Right cardiac atrium (tissue), 5 donors: ENCODE data around the gene OR6C76. TPM values are rescaled to one million over a fixed set of nuclear protein-coding genes. Genes with fewer than 3 reads are reported as not detected.

Source experiments
- ATAC-seq, 2 donors: fragments of 200-7000 bp; cut with Tn5 transposase; one replicate each; pipeline versions ENCODE4 v1.8.0 to v1.9.1; 2020; ENCODE audit warnings: moderate library complexity in 2 of 2, mild to moderate bottlenecking in 1 of 2
- DNase-seq, 3 donors: peaks; one replicate each; pipeline ENCODE4 v3.0.0-alpha.2; 2020
- H3K27ac ChIP-seq: one replicate; pipeline ENCODE4 v1.5.1; 2013; ENCODE audit warnings: mild to moderate bottlenecking, low read length, control low read depth, moderate library complexity
- H3K27me3 ChIP-seq: one replicate; pipeline ENCODE4 v1.6.1; 2013; ENCODE audit not compliant: control insufficient read depth, insufficient read depth
- H3K4me1 ChIP-seq: one replicate; pipeline ENCODE4 v1.6.1; 2013; ENCODE audit warnings: low read length; ENCODE audit not compliant: control insufficient read depth, insufficient read depth
- H3K4me3 ChIP-seq: one replicate; pipeline ENCODE4 v1.5.1; 2013; ENCODE audit warnings: low read length, control low read depth
- H3K9me3 ChIP-seq: one replicate; pipeline ENCODE4 v1.6.1; 2013; ENCODE audit warnings: low read length; ENCODE audit not compliant: control insufficient read depth
- WGBS: extraction: QIAGEN DNeasy Blood & Tissue Kit; methylation state at CpG from one replicate; pipeline ENCODE4 v1.1.7; 2013; 5-methylcytosine and 5-hydroxymethylcytosine counted together
- intact Hi-C, 4 donors: fragments of 100-400 bp; cut with DNase I; formaldehyde crosslinking; loops; one replicate each; pipeline versions ENCODE4 v1.11.0 to v1.14.0; 2022 to 2023
- polyA plus RNA-seq: library from polyadenylated mRNA; stranded (reverse); fragments of 200-250 nt; gene quantifications from one replicate; pipeline ENCODE4 v1.2.3, GENCODE V29; 2013
- total RNA-seq, 4 donors: library from RNA; stranded (reverse); fragmentation: NEBNext Ultra II Directional; extraction: Animal tissue kit (Norgen Biotek cat#: 25700); gene quantifications; one replicate each; pipeline ENCODE4 v1.2.1, GENCODE V29; 2021
- donor health status: healthy with polysubstance abuse.
- donor health status: DM: no; HTN: yes; CAD: no.
- donor health status: DM: no; HTN: no; CAD: no.
- donor health status: DM: no; HTN: yes; CAD: no; lungs with severe emphysema.
- donor health status: DM: yes; HTN: yes; CAD: no.

The OR6C76 gene
- total and polyA plus RNA-seq, 5 donors: not detected

DNA sequence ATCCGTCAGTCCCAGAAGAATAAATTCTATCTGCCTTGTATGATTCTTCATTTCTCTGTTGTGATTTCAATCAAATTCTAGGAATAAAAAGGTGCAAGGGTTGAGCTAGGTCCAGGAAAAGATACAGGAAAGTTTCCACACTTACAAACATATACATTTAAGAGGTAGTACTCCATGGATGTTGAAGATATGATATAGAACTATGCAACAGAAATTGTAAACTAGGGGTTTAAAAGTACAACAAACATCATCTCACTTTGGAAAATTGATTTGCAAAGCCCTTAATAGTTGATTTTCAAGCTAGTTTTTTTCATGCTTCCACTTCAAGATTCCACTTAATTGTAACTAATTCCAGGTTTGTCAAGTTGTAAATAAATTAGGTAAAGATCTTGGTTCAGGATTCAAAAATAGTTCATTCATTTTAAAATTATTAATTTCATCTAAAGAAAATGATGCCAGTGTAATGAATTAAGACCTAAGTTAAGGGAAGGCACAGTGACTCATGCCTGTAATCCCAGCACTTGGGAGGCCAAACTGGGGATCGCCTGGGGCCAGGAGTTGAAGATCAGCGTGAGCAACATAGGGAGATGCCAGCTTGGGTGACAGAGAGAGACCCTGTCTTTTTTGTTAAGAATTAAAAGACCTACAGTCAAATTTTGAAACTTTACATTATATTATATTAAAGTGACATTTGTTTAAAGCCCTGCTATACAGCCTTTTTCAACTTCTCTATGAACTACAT, 44.2 kb downstream of the OR6C76 start, which contains the start of gene OR6C70:
OR6C70 (minus strand) TSS at position 51 of the 742 bp plus-strand sequence; CDS start at position 51, 0 bp downstream.
- no peaks in the 10 kb centered on the region for H3K9me3 ChIP-seq
- DNase-seq (no peak), ATAC-seq (no peak)
- no peaks in the 10 kb centered on the region for H3K4me1 ChIP-seq
- intact Hi-C loops: no loop called here
- 75% methylated on average over 3 of the region's 3 CpGs for WGBS
- H3K27ac ChIP-seq: no peak within 1 kb of the TSS
- H3K27me3 ChIP-seq: no peaks in the 10 kb centered on the region
- no peak within 1 kb of the TSS for H3K4me3 ChIP-seq

DNA sequence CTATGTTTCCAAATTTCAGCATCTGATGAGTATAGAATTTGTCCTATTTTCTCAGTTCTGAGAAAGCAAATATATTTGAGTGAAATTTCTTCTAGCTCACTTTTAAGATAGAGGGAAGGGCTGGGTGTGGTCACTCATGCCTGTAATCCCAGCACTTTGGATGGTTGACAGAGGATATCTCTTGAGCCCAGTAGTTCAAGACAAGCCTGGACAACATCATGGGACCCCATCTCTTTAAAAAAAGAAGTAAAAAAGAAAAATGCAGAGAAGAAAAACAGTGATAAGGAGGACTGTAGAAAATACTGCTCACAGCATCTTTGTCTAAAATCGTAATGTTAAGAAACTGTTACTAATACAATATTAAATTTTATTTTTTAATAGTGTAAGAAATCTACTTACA, 46.2 kb downstream of the OR6C76 start:
- Histone ChIP-seq H3K9me3 (no peaks in the 10 kb centered on the region), H3K27me3 (no peaks in the 10 kb centered on the region), H3K4me1 (no peaks in the 10 kb centered on the region), H3K4me3 (no peak overlapping the region), H3K27ac (no peak overlapping the region)
- ATAC-seq (no peak), DNase-seq (no peak)
- intact Hi-C loops: no loop called here
- 79% methylated on average over 1 of the region's 1 CpG for WGBS

Other genes with a start within 250 kb of the OR6C76 start
- gene OR10A7, start 205.2 kb upstream of the OR6C76 start, total RNA-seq: not detected
- not detected for gene OR10A7, start 205.2 kb upstream of the OR6C76 start, polyA plus RNA-seq
- not detected for gene OR6C74, start 181.6 kb upstream of the OR6C76 start, total RNA-seq
- not detected for gene OR6C74, start 181.6 kb upstream of the OR6C76 start, polyA plus RNA-seq
- gene OR6C6, start 129.7 kb upstream of the OR6C76 start, total RNA-seq: not detected
- gene OR6C6, start 129.7 kb upstream of the OR6C76 start, polyA plus RNA-seq: not detected
- gene OR6C1, start 111.9 kb upstream of the OR6C76 start, total RNA-seq: not detected
- gene OR6C1, start 111.9 kb upstream of the OR6C76 start, polyA plus RNA-seq: not detected
- not detected for gene OR6C3, start 95.5 kb upstream of the OR6C76 start, total RNA-seq
- gene OR6C3, start 95.5 kb upstream of the OR6C76 start, polyA plus RNA-seq: not detected
- not detected for gene OR6C75, start 63.3 kb upstream of the OR6C76 start, total RNA-seq
- not detected for gene OR6C75, start 63.3 kb upstream of the OR6C76 start, polyA plus RNA-seq
- gene OR6C65, start 25.7 kb upstream of the OR6C76 start, total RNA-seq: not detected
- not detected for gene OR6C65, start 25.7 kb upstream of the OR6C76 start, polyA plus RNA-seq
- gene OR6C2, start 17.8 kb downstream of the OR6C76 start, total RNA-seq: not detected
- not detected for gene OR6C2, start 17.8 kb downstream of the OR6C76 start, polyA plus RNA-seq
- gene OR6C70, start 43.9 kb downstream of the OR6C76 start, total RNA-seq: not detected
- gene OR6C70, start 43.9 kb downstream of the OR6C76 start, polyA plus RNA-seq: not detected
- not detected for gene OR6C68, start 66.1 kb downstream of the OR6C76 start, total RNA-seq
- gene OR6C68, start 66.1 kb downstream of the OR6C76 start, polyA plus RNA-seq: not detected
- gene OR6C4, start 123.3 kb downstream of the OR6C76 start, total RNA-seq: not detected
- not detected for gene OR6C4, start 123.3 kb downstream of the OR6C76 start, polyA plus RNA-seq
- gene OR2AP1, start 146.2 kb downstream of the OR6C76 start, total RNA-seq: not detected
- gene OR2AP1, start 146.2 kb downstream of the OR6C76 start, polyA plus RNA-seq: not detected
- gene OR10P1, start 210.6 kb downstream of the OR6C76 start, total RNA-seq: 1 to 10 TPM; 1.3 to 2.9 (median 1.4) TPM
- gene OR10P1, start 210.6 kb downstream of the OR6C76 start, polyA plus RNA-seq: 1.6 TPM